Vagina (tissue), 2 donors: ENCODE measurements around the gene ZAP70.

Source experiments
- POLR2A ChIP-seq, 2 donors: fragments of 450-650 bp; IDR thresholded peaks; one replicate each; pipeline ENCODE4 v1.6.1; 2017; ENCODE audit warnings: antibody characterized with exemption in 2 of 2, mild to moderate bottlenecking in 2 of 2, moderate library complexity in 2 of 2
- TF ChIP-seq, protein P1 (sequence below), 3 experiments: fragments of 450-650 bp in 2 of 3; fragments of 200-600 bp in 1 of 3; sonication (generic) in 1 of 3; IDR thresholded peaks; one replicate each; pipeline ENCODE4 v1.5.1; 2017 to 2019; ENCODE audit warnings: antibody characterized with exemption in 3 of 3, mild to moderate bottlenecking in 2 of 3, moderate library complexity in 2 of 3

DNA sequence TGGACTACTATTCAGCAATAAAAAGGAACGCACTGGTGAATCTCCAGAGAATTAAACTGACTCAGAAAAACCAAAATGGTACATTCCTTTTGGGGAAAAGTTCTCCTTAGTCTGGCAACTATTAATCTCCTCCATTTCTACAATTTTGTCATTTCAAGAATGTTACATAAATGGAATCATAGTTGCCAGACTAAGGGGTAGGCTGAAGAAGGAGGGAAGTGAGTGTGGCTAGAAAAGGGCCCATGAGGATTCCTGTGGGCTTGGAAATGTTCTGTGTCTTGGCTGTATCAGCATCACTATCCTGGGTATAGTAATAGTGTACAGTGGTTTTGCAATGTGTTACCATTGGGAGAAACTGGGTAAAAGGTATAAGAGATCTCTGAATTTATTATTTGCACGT lies 72.4 kb downstream of the ZAP70 start:
- TF ChIP-seq, protein P1, sequence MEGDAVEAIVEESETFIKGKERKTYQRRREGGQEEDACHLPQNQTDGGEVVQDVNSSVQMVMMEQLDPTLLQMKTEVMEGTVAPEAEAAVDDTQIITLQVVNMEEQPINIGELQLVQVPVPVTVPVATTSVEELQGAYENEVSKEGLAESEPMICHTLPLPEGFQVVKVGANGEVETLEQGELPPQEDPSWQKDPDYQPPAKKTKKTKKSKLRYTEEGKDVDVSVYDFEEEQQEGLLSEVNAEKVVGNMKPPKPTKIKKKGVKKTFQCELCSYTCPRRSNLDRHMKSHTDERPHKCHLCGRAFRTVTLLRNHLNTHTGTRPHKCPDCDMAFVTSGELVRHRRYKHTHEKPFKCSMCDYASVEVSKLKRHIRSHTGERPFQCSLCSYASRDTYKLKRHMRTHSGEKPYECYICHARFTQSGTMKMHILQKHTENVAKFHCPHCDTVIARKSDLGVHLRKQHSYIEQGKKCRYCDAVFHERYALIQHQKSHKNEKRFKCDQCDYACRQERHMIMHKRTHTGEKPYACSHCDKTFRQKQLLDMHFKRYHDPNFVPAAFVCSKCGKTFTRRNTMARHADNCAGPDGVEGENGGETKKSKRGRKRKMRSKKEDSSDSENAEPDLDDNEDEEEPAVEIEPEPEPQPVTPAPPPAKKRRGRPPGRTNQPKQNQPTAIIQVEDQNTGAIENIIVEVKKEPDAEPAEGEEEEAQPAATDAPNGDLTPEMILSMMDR (IDR thresholded peaks at IDR 0.05): no peak
- no peak for TF ChIP-seq POLR2A (IDR thresholded peaks at IDR 0.05)
